Sigmoid colon (tissue), 7 donors: ENCODE measurements around the gene MBP. TPM values are rescaled to one million over a fixed set of nuclear protein-coding genes. Genes with fewer than 3 reads are reported as not detected.
A peak's percentile ranks its signal among the peaks of the same experiment; 100 is the strongest.

ENCODE experiments used
- DNase-seq: peaks from one replicate; pipeline ENCODE4 v3.0.0-alpha.2; 2019
- H3K27ac ChIP-seq, 4 donors: fragments of 200-600 bp; sonication (generic); one replicate each; pipeline ENCODE4 v1.5.1; 2016 to 2019; ENCODE audit warnings: mild to moderate bottlenecking in 1 of 4
- H3K27me3 ChIP-seq, 3 donors: fragments of 200-600 bp; sonication (generic); one replicate each; pipeline ENCODE4 v1.5.1; 2019; ENCODE audit warnings: mild to moderate bottlenecking in 1 of 3
- H3K36me3 ChIP-seq, 4 donors: fragments of 200-600 bp; sonication (generic); one replicate each; pipeline ENCODE4 v1.5.1; 2016 to 2019
- H3K4me1 ChIP-seq, 4 donors: fragments of 200-600 bp; sonication (generic); one replicate each; pipeline ENCODE4 v1.5.1; 2017 to 2019
- H3K4me3 ChIP-seq, 4 donors: fragments of 200-600 bp; sonication (generic); one replicate each; pipeline ENCODE4 v1.5.1; 2017 to 2019; ENCODE audit warnings: mild to moderate bottlenecking in 2 of 4, moderate library complexity in 1 of 4
- H3K9me3 ChIP-seq, 4 donors: fragments of 200-600 bp in 3 of 4; sonication (generic) in 3 of 4; one replicate each; pipeline versions ENCODE4 v1.5.1 to v1.6.1; 2013 to 2019
- EP300 ChIP-seq, 4 donors: sonication (generic); formaldehyde crosslinking; IDR thresholded peaks; one replicate each; pipeline ENCODE4 v1.6.1; 2017; ENCODE audit warnings: antibody characterized with exemption in 4 of 4
- POLR2A ChIP-seq, 2 donors: fragments of 450-650 bp; IDR thresholded peaks; one replicate each; pipeline ENCODE4 v1.6.1; 2016; ENCODE audit warnings: antibody characterized with exemption in 2 of 2, mild to moderate bottlenecking in 2 of 2, moderate library complexity in 2 of 2
- POLR2AphosphoS5 ChIP-seq, 4 donors: sonication (generic); formaldehyde crosslinking; IDR thresholded peaks; one replicate each; pipeline ENCODE4 v1.6.1; 2017; ENCODE audit warnings: antibody characterized with exemption in 4 of 4
- WGBS, 2 donors: extraction: QIAGEN DNeasy Blood & Tissue Kit; methylation state at CpG; one replicate each; pipeline ENCODE4 v1.1.7; 2013; 5-methylcytosine and 5-hydroxymethylcytosine counted together
- intact Hi-C: fragments of 100-400 bp; cut with DNase I; formaldehyde crosslinking; loops from one replicate; pipeline ENCODE4 v1.15.1; 2023
- polyA plus RNA-seq, 3 donors: library from polyadenylated mRNA; stranded (reverse); fragments of 200-250 nt; gene quantifications; one replicate each; pipeline ENCODE4 v1.2.3, GENCODE V29; 2013
- total RNA-seq, 4 donors: library from RNA; depleted of rRNA; stranded (reverse); fragments of >200 nt; gene quantifications; one replicate each; pipeline ENCODE4 v1.1.0, GENCODE V29; 2016
- TF ChIP-seq, protein P1 (sequence below), 4 experiments: fragments of 450-650 bp in 3 of 4; fragments of 200-600 bp in 1 of 4; IDR thresholded peaks; one replicate each; pipeline ENCODE4 v1.5.1; 2016 to 2019; ENCODE audit warnings: antibody characterized with exemption in 4 of 4, mild to moderate bottlenecking in 3 of 4, moderate library complexity in 2 of 4
- donor health status: healthy with polysubstance abuse.
- donor health status: Bipolar disorder and iron deficiency.
- donor health status: healthy.

MBP gene
- total and polyA plus RNA-seq, 7 donors, result 18.3 to 30.7 (median 24.0) TPM

GRCh38 chr18:76988031-76988826 is 144.4 kb downstream of the MBP start:
- H3K4me3 ChIP-seq, result peak overlapping the region in 1 of 4 donors; percentile 1

GRCh38 chr18:76986406-76986805 is 146.2 kb downstream of the MBP start:
- intact Hi-C loops, result no loop called here
- WGBS, 2 donors, result 84 to 91% methylated on average over 7 of the region's 7 CpGs
- Histone ChIP-seq H3K27ac (no peak overlapping the region), H3K27me3 (no peaks in the 10 kb centered on the region), H3K4me3 (no peak overlapping the region), H3K36me3 (no peaks in the 10 kb centered on the region), H3K9me3 (no peaks in the 10 kb centered on the region), H3K4me1 (peaks cover 0 to 6% (median 3%) of the 10 kb centered on the region in 4 donors)
- no peak for TF ChIP-seq POLR2AphosphoS5 (IDR thresholded peaks at IDR 0.05)
- no peak for TF ChIP-seq EP300 (IDR thresholded peaks at IDR 0.05)
- TF ChIP-seq, protein P1, sequence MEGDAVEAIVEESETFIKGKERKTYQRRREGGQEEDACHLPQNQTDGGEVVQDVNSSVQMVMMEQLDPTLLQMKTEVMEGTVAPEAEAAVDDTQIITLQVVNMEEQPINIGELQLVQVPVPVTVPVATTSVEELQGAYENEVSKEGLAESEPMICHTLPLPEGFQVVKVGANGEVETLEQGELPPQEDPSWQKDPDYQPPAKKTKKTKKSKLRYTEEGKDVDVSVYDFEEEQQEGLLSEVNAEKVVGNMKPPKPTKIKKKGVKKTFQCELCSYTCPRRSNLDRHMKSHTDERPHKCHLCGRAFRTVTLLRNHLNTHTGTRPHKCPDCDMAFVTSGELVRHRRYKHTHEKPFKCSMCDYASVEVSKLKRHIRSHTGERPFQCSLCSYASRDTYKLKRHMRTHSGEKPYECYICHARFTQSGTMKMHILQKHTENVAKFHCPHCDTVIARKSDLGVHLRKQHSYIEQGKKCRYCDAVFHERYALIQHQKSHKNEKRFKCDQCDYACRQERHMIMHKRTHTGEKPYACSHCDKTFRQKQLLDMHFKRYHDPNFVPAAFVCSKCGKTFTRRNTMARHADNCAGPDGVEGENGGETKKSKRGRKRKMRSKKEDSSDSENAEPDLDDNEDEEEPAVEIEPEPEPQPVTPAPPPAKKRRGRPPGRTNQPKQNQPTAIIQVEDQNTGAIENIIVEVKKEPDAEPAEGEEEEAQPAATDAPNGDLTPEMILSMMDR (IDR thresholded peaks at IDR 0.05), result no peak
- TF ChIP-seq POLR2A (IDR thresholded peaks at IDR 0.05), result no peak
- DNase-seq, result no peak

More at GRCh38 chr18:76988031-76988826, 144.4 kb downstream of the MBP start:
- Histone ChIP-seq H3K9me3 (no peaks in the 10 kb centered on the region), H3K4me1 (peaks cover 0 to 2% (median under 1%) of the 10 kb centered on the region in 4 donors), H3K27me3 (no peaks in the 10 kb centered on the region), H3K27ac (peak overlapping the region in 3 of 4 donors; percentile 9 to 42 (median 15)), H3K36me3 (no peaks in the 10 kb centered on the region)
- intact Hi-C loops, result no loop called here
- no peak for DNase-seq
- TF ChIP-seq, protein P1 (IDR thresholded peaks at IDR 0.05), result no peak
- no peak for TF ChIP-seq POLR2AphosphoS5 (IDR thresholded peaks at IDR 0.05)
- TF ChIP-seq POLR2A (IDR thresholded peaks at IDR 0.05), result no peak
- TF ChIP-seq EP300 (IDR thresholded peaks at IDR 0.05), result no peak
- 81 to 88% methylated on average over 27 of the region's 27 CpGs for WGBS, 2 donors

DNA sequence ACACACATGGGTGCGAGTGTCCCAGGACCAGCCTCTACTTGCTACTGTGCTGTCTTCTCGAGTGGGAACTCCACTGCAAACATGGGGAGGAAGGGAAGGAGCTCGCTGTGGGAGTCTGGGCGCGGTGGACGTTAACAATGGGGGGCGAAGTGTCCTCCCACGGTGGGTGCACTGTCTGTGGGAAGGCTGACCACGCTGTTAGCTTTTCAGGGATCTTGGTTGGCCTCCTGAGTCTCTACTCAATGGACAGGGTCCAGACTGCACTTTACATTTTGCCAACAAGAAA is 146.7 kb downstream of the MBP start:
- intact Hi-C loops, result no loop called here
- Histone ChIP-seq H3K27me3 (no peaks in the 10 kb centered on the region), H3K4me3 (no peak overlapping the region), H3K4me1 (peaks cover 0 to 6% (median 3%) of the 10 kb centered on the region in 4 donors), H3K9me3 (no peaks in the 10 kb centered on the region), H3K27ac (no peak overlapping the region), H3K36me3 (no peaks in the 10 kb centered on the region)
- TF ChIP-seq POLR2A (IDR thresholded peaks at IDR 0.05) (no peak), POLR2AphosphoS5 (IDR thresholded peaks at IDR 0.05) (no peak), EP300 (IDR thresholded peaks at IDR 0.05) (no peak)
- TF ChIP-seq, protein P1 (IDR thresholded peaks at IDR 0.05), result no peak
- DNase-seq, result no peak
- 91% methylated on average over 9 of the region's 9 CpGs for WGBS, 2 donors

DNA sequence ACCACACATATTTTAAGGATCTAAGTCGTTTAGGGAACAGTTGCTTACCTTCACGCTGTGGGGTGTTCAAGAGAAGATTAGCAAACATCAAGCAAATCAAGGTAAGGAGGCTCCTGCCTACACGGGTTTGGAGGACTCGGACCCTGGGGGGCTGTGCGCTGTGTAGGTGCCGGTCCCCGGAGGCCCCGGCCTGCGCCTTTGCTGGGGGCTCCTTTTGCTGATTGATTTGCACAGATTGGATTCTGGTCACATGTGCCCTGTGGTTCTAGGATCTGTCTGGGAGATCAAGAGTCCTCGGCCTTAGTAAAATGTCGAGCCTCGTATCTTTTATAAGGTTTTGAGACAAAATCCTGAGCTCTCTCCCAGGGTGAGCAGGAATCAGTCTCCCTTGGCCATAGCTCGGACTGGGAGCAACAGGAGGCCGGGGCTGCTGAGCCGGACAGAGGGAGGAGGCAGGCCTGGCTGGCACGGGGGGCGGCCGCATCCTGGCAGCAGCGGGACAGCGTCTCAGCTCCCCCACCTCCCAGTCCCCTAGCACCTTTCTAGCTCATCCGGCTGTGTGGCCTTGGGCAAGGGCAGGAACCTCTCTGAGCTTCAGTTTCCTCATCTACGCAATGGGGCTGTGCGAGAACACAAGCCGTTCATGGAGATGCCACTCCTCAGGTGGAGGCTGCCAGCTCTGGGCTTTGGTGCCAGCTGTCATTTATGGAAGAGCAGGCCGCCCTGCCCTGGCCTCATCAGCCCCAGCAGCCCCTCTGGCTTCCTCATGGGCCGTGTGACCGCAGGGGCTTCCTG is 147.2 kb downstream of the MBP start:
- no peaks in the 10 kb centered on the region for H3K27me3 ChIP-seq
- H3K27ac ChIP-seq, result no peak overlapping the region
- TF ChIP-seq POLR2A (IDR thresholded peaks at IDR 0.05) (no peak), POLR2AphosphoS5 (IDR thresholded peaks at IDR 0.05) (no peak)
- TF ChIP-seq, protein P1 (IDR thresholded peaks at IDR 0.05), result no peak
- intact Hi-C loops, result no loop called here
- no peaks in the 10 kb centered on the region for H3K9me3 ChIP-seq
- no peak for DNase-seq
- 93% methylated on average over 27 of the region's 27 CpGs for WGBS, 2 donors
- no peaks in the 10 kb centered on the region for H3K36me3 ChIP-seq
- H3K4me1 ChIP-seq, result peaks cover 0 to 6% (median 3%) of the 10 kb centered on the region in 4 donors
- H3K4me3 ChIP-seq, result no peak overlapping the region
